Activated CD4-positive, alpha-beta T cell treated with anti-CD3 and anti-CD28 coated beads, Interleukin-2, amount 10 ng/mL, durations not matched to agents 7 days and 5 days (primary cell): ENCODE results near the gene SCYGR3. TPM values are rescaled to one million over a fixed set of nuclear protein-coding genes. Genes with fewer than 3 reads are reported as not detected.
"Not testable (repeated sequence)": the region's sequence is repeated elsewhere in the genome, so short reads cannot be mapped to it uniquely, and the experiment has no call there.

Source experiments
- CTCF ChIA-PET: fragments of 350-600 bp; sonication (Branson Sonifier 250); formaldehyde crosslinking; loops from one replicate; lab custom pipeline; 2021; ENCODE audit warnings: antibody characterized with exemption; lab: Charles Lee
- POLR2A ChIA-PET: fragments of 350-600 bp; sonication (Branson Sonifier 250); formaldehyde crosslinking; loops from one replicate; lab custom pipeline; 2021; ENCODE audit warnings: antibody characterized with exemption; lab: Charles Lee
- DNase-seq: peaks from one replicate; pipeline ENCODE4 v3.0.0-alpha.2; 2020
- H3K27ac Mint-ChIP-seq: one replicate; pipeline ENCODE4 v1.8.0; 2021; ENCODE audit warnings: mild to moderate bottlenecking, moderate library complexity, mixed read lengths
- H3K27me3 Mint-ChIP-seq: one replicate; pipeline ENCODE4 v1.8.0; 2021; ENCODE audit warnings: mixed read lengths
- H3K36me3 Mint-ChIP-seq: one replicate; pipeline ENCODE4 v1.8.0; 2021; ENCODE audit warnings: low read depth, mixed read lengths
- H3K4me1 Mint-ChIP-seq: one replicate; pipeline ENCODE4 v1.8.0; 2021; ENCODE audit warnings: mixed read lengths
- H3K4me3 Mint-ChIP-seq: one replicate; pipeline ENCODE4 v1.8.0; 2021; ENCODE audit warnings: mild to moderate bottlenecking, moderate library complexity, mixed read lengths
- H3K9me3 Mint-ChIP-seq: one replicate; pipeline ENCODE4 v1.8.0; 2021; ENCODE audit warnings: mixed read lengths
- total RNA-seq, 2 experiments: library from RNA; stranded (reverse); gene quantifications; one replicate each; pipeline ENCODE4 v1.2.3, GENCODE V29; 2021

The SCYGR3 gene
- total RNA-seq, 2 experiments from 2014 or later: not detected

GRCh38 chr2:227608561-227609338 lies 5.9 kb downstream of the SCYGR3 start:
- POLR2A ChIA-PET: no interaction called here
- CTCF ChIA-PET: interaction anchor here (0.6 kb wide), 2 partner anchors 137 to 1858 kb away, joined by 3 read pairs; no protein-coding TSS in a partner anchor
- Mint-ChIP-seq H3K27me3 (peaks cover 41% of the 10 kb centered on the region), H3K4me3 (no peak overlapping the region), H3K9me3 (no peaks in the 10 kb centered on the region), H3K4me1 (peaks cover 7% of the 10 kb centered on the region), H3K27ac (no peak overlapping the region), H3K36me3 (no peaks in the 10 kb centered on the region)
- no peak for DNase-seq

GRCh38 chr2:227607941-227608340 lies 6.7 kb downstream of the SCYGR3 start:
- no peak overlapping the region for H3K27ac Mint-ChIP-seq
- H3K4me1 Mint-ChIP-seq: peaks cover 7% of the 10 kb centered on the region
- no peaks in the 10 kb centered on the region for H3K9me3 Mint-ChIP-seq
- POLR2A ChIA-PET: no interaction called here
- H3K4me3 Mint-ChIP-seq: no peak overlapping the region
- H3K27me3 Mint-ChIP-seq: peaks cover 41% of the 10 kb centered on the region
- no peaks in the 10 kb centered on the region for H3K36me3 Mint-ChIP-seq
- no peak for DNase-seq
- CTCF ChIA-PET: interaction anchor here (0.6 kb wide), 1 partner anchor 1857 kb away, joined by 3 read pairs; no protein-coding TSS in a partner anchor

DNA sequence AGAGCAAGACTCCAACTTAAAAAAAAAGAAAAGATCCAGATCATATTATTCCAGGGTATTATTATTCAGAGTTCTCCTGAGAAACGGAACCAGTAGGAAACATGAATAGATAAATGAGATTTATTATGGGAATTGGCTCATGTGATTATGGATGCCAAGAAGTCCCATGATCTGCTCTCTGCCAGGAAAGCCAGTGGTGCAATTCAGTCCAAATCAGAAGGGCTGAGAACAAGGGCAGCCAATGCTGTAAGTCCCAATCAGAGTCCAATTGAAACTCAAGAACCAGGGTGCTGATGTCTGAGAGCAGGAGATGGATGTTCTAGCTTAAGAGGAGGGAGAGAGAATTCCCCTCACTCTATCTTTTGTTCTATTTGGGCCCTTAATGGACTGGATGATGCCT lies 8.2 kb downstream of the SCYGR3 start:
- Mint-ChIP-seq H3K9me3 (no peaks in the 10 kb centered on the region), H3K27ac (no peak overlapping the region), H3K4me1 (peaks cover 7% of the 10 kb centered on the region), H3K27me3 (peaks cover 41% of the 10 kb centered on the region), H3K4me3 (no peak overlapping the region), H3K36me3 (no peaks in the 10 kb centered on the region)
- no peak for DNase-seq
- ChIA-PET POLR2A (no interaction called here), CTCF (no interaction called here)

DNA sequence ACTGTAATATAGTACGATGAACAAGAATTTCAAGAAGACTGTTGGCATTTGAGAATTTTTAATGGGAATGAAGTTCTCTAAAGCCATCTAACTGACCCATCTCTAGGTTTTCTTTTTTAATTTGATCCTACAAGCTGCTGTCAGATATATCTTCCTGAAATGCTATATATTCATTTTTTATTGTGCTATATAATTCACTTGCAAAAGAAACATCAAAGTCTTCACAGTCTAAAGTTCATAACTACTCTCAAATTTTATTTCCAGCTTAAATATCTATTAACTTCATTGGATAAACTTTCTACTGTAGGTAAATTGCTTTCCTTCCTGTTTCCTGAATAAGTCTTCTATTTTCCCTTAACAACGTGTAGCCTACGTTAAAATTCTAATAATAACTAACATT lies 12.3 kb downstream of the SCYGR3 start:
- no peak for DNase-seq
- H3K4me1 Mint-ChIP-seq: no peaks in the 10 kb centered on the region
- no peaks in the 10 kb centered on the region for H3K9me3 Mint-ChIP-seq
- POLR2A ChIA-PET: no interaction called here
- no peak overlapping the region for H3K4me3 Mint-ChIP-seq
- H3K27ac Mint-ChIP-seq: no peak overlapping the region
- no peaks in the 10 kb centered on the region for H3K36me3 Mint-ChIP-seq
- CTCF ChIA-PET: no interaction called here
- H3K27me3 Mint-ChIP-seq: peaks cover 17% of the 10 kb centered on the region

GRCh38 chr2:227598835-227599503 lies 15.7 kb downstream of the SCYGR3 start, which contains the start of gene SCYGR2:
TSS of gene SCYGR2 (plus strand) at chr2:227598893. CDS start at chr2:227598893, 0 bp downstream.
- H3K4me3 Mint-ChIP-seq, H3K4me1 Mint-ChIP-seq, POLR2A ChIA-PET, H3K27ac Mint-ChIP-seq, H3K9me3 Mint-ChIP-seq, CTCF ChIA-PET, H3K36me3 Mint-ChIP-seq, DNase-seq: not testable (repeated sequence)
- H3K27me3 Mint-ChIP-seq: peaks cover 20% of the 10 kb centered on the region

GRCh38 chr2:227597998-227598397 lies 16.6 kb downstream of the SCYGR3 start:
- Mint-ChIP-seq H3K4me3 (no peak overlapping the region), H3K27me3 (peaks cover 20% of the 10 kb centered on the region), H3K27ac (no peak overlapping the region), H3K9me3 (peaks cover 3% of the 10 kb centered on the region), H3K4me1 (peaks cover 5% of the 10 kb centered on the region), H3K36me3 (no peaks in the 10 kb centered on the region)
- CTCF ChIA-PET: no interaction called here
- DNase-seq: no peak
- POLR2A ChIA-PET: interaction anchor here (0.6 kb wide), 1 partner anchor 421 kb away, joined by 6 read pairs; no protein-coding TSS in a partner anchor

DNA sequence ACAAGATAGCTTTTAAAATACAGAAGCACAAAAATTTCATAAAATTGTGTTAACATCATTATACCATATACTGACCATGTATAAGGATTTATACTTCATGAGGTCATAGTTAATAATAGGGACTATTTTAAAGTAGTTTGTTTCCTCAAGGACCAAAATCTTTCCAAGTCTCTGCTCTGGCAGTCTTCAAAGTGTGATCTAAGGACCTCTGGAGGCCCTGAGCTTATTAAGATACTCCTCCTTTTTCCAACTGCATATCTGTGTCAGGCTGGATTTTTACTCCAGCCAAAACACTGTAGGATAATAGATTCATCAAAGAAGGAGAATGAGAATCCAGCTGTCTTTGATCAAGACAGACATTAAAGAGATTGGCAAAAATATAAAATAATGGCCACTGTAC lies 17.6 kb downstream of the SCYGR3 start:
- peaks cover 17% of the 10 kb centered on the region for H3K27me3 Mint-ChIP-seq
- POLR2A ChIA-PET: no interaction called here
- H3K36me3 Mint-ChIP-seq: no peaks in the 10 kb centered on the region
- H3K9me3 Mint-ChIP-seq: peaks cover 3% of the 10 kb centered on the region
- H3K4me3 Mint-ChIP-seq: no peak overlapping the region
- DNase-seq: no peak
- H3K27ac Mint-ChIP-seq: no peak overlapping the region
- CTCF ChIA-PET: no interaction called here
- H3K4me1 Mint-ChIP-seq: peaks cover 15% of the 10 kb centered on the region

GRCh38 chr2:227595797-227596196 lies 18.8 kb downstream of the SCYGR3 start:
- ChIA-PET POLR2A (no interaction called here), CTCF (no interaction called here)
- Mint-ChIP-seq H3K4me1 (peaks cover 15% of the 10 kb centered on the region), H3K27me3 (peaks cover 22% of the 10 kb centered on the region), H3K9me3 (peaks cover 3% of the 10 kb centered on the region), H3K36me3 (no peaks in the 10 kb centered on the region), H3K27ac (no peak overlapping the region), H3K4me3 (no peak overlapping the region)
- DNase-seq: no peak

GRCh38 chr2:227592694-227593387 lies 21.8 kb downstream of the SCYGR3 start:
- Mint-ChIP-seq H3K9me3 (peaks cover 3% of the 10 kb centered on the region), H3K4me1 (peaks cover 15% of the 10 kb centered on the region), H3K4me3 (no peak overlapping the region), H3K27ac (no peak overlapping the region), H3K36me3 (no peaks in the 10 kb centered on the region), H3K27me3 (peaks cover 39% of the 10 kb centered on the region)
- ChIA-PET POLR2A (no interaction called here), CTCF (no interaction called here)
- no peak for DNase-seq

- Mint-ChIP-seq H3K9me3 (peaks cover 10% of the 10 kb centered on the region), H3K4me3 (no peak overlapping the region)
These were observed 32.3 kb downstream of the SCYGR3 start for GRCh38 chr2:227582369-227582768.

DNA sequence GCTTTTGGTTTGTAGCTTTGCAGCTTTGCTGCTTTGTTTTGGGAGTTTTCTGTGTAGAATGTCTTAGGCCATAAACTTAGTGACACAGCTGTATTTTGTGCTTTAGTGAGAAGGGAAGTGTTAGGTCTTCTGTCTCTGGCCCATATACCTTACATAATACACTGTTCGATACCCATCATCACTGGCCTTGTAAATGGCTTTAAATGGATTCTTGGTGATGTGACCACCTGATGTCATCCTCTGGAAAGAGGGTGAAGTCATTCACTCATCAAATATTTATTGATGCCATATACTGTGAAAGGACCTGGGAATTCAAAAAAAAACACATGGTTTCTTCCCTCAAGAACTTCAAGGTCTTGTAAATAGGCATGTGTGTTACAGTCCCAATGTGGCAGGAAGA lies 34.8 kb downstream of the SCYGR3 start:
- Mint-ChIP-seq H3K36me3 (no peaks in the 10 kb centered on the region), H3K4me3 (no peak overlapping the region), H3K27ac (no peak overlapping the region), H3K9me3 (peaks cover 10% of the 10 kb centered on the region), H3K27me3 (peaks cover 29% of the 10 kb centered on the region), H3K4me1 (no peaks in the 10 kb centered on the region)
- DNase-seq: no peak
- CTCF ChIA-PET: interaction anchor here (0.6 to 0.7 kb wide), 2 partner anchors 9 to 417 kb away, joined by 3 read pairs; no protein-coding TSS in a partner anchor
- POLR2A ChIA-PET: no interaction called here

More at GRCh38 chr2:227582369-227582768, 32.3 kb downstream of the SCYGR3 start:
- CTCF ChIA-PET: no interaction called here
- H3K27me3 Mint-ChIP-seq: peaks cover 23% of the 10 kb centered on the region
- no peaks in the 10 kb centered on the region for H3K36me3 Mint-ChIP-seq
- POLR2A ChIA-PET: no interaction called here
- no peaks in the 10 kb centered on the region for H3K4me1 Mint-ChIP-seq
- H3K27ac Mint-ChIP-seq: no peak overlapping the region
- DNase-seq: no peak

- H3K4me3 Mint-ChIP-seq: no peak overlapping the region
- H3K27ac Mint-ChIP-seq: no peak overlapping the region
- ChIA-PET CTCF (no interaction called here), POLR2A (no interaction called here)
- no peaks in the 10 kb centered on the region for H3K4me1 Mint-ChIP-seq
- no peak for DNase-seq
- H3K9me3 Mint-ChIP-seq: peaks cover 9% of the 10 kb centered on the region
- peaks cover 29% of the 10 kb centered on the region for H3K27me3 Mint-ChIP-seq
- no peaks in the 10 kb centered on the region for H3K36me3 Mint-ChIP-seq
These were observed 36.0 kb downstream of the SCYGR3 start for GRCh38 chr2:227578642-227579041.

- no peaks in the 10 kb centered on the region for H3K4me1 Mint-ChIP-seq
- no peak overlapping the region for H3K27ac Mint-ChIP-seq
- H3K9me3 Mint-ChIP-seq: peaks cover 3% of the 10 kb centered on the region
- H3K36me3 Mint-ChIP-seq: no peaks in the 10 kb centered on the region
- ChIA-PET POLR2A (no interaction called here), CTCF (no interaction called here)
- no peak overlapping the region for H3K4me3 Mint-ChIP-seq
- peaks cover 29% of the 10 kb centered on the region for H3K27me3 Mint-ChIP-seq
- DNase-seq: no peak
These were observed 37.1 kb downstream of the SCYGR3 start for GRCh38 chr2:227577555-227577954.
